ENCODE measurements around the gene TMPRSS4. TPM values are rescaled to one million over a fixed set of nuclear protein-coding genes. Genes with fewer than 3 reads are reported as not detected.

Gene TMPRSS4, protein sequence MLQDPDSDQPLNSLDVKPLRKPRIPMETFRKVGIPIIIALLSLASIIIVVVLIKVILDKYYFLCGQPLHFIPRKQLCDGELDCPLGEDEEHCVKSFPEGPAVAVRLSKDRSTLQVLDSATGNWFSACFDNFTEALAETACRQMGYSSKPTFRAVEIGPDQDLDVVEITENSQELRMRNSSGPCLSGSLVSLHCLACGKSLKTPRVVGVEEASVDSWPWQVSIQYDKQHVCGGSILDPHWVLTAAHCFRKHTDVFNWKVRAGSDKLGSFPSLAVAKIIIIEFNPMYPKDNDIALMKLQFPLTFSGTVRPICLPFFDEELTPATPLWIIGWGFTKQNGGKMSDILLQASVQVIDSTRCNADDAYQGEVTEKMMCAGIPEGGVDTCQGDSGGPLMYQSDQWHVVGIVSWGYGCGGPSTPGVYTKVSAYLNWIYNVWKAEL
- not detected in 2 replicates for total RNA-seq (2012; rRNA removed)
- polyA plus RNA-seq (2012; rRNA removed): not detected in 2 replicates
- not detected in 2 replicates for polyA plus RNA-seq (2012; cell fraction: cytosol; rRNA removed)
- not detected in 2 replicates for polyA plus RNA-seq (2012; cell fraction: nucleus; rRNA removed; ENCODE audit: low replicate concordance)
- not detected for Bru-seq, nascent RNA
- not detected for BruChase-seq, experiment 1, labeled RNA remaining after a 6-hour chase
- not detected for BruChase-seq, experiment 2, labeled RNA remaining after a 2-hour chase
- long read RNA-seq: 0 reads

DNA sequence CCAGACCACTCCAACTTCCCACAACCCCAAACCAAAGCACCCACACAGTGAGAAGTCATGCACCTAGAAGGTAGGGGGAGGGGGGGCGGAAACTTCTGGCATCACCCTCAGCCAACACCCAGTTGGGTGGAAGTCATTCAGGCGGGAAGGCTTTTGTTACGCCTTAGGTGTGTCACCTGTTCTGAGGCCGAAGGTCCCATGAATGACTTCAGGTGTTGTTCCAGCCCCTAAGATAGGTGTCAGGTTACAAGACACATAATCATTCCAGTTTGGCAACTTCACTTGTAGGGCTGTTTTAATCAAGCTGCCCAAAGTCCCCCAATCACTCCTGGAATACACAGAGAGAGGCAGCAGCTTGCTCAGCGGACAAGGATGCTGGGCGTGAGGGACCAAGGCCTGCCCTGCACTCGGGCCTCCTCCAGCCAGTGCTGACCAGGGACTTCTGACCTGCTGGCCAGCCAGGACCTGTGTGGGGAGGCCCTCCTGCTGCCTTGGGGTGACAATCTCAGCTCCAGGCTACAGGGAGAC is at the start of gene TMPRSS4:
TMPRSS4 (plus strand) TSS at position 325 of the 528 bp plus-strand sequence. CDS start 225 bp downstream, outside the sequence.
- H4K8ac ChIP-seq (ENCODE audit: low read depth in 2 of 2, low read length in 2 of 2): no peak within 1 kb of the TSS
- H3K18ac ChIP-seq (ENCODE audit: low read depth, low read length): no peak within 1 kb of the TSS
- peaks cover 5% of the 10 kb centered on the region for H3K27me3 ChIP-seq (ENCODE audit: control insufficient read depth, insufficient read depth, low read length)
- no peak within 1 kb of the TSS for H3K27ac ChIP-seq (ENCODE audit: insufficient read depth, low read length)
- ATAC-seq (ENCODE audit: low read depth) (no peak), DNase-seq (no peak)
- H4K20me1 ChIP-seq (ENCODE audit: insufficient read depth, low read length): no peaks in the 10 kb centered on the region
- no peak within 1 kb of the TSS for H2AFZ ChIP-seq (replicated peaks; ENCODE audit: low read length, poor library complexity)
- no peaks in the 10 kb centered on the region for H3K9me1 ChIP-seq (ENCODE audit: insufficient read depth, low read length)
- in situ Hi-C loops (cut with MboI; ENCODE audit: low sequenced_read_pairs): no loop called here
- no CpG with 5 or more reads among the region's 7 CpGs for WGBS, 2 experiments (ENCODE audit: extremely low coverage in 2 of 2, insufficient read length in 1 of 2)
- ChIA-PET POLR2A (ENCODE audit: unreplicated experiment) (no interaction called here), CTCF (interaction anchor here (1.3 kb wide), 1 partner anchor 23 kb away, joined by 3 read pairs; no protein-coding TSS in a partner anchor)
- no peak within 1 kb of the TSS for H2AK9ac ChIP-seq (replicated peaks; ENCODE audit: low read depth, low read length, poor library complexity)
- H3K9me3 ChIP-seq (ENCODE audit: control insufficient read depth, insufficient read depth, low read length): no peaks in the 10 kb centered on the region
- H3K14ac ChIP-seq (replicated peaks; ENCODE audit: low read depth, low read length): no peak within 1 kb of the TSS
- H3K9ac ChIP-seq (ENCODE audit: low read depth, low read length): no peak within 1 kb of the TSS
- H3K23ac ChIP-seq (ENCODE audit: low read depth, low read length): no peak within 1 kb of the TSS
- no peak within 1 kb of the TSS for H4K91ac ChIP-seq (ENCODE audit: insufficient read depth, low read depth, low read length)
- no peak within 1 kb of the TSS for H3K4me3 ChIP-seq (ENCODE audit: insufficient read depth, low read depth, low read length)
- BruUV-seq (replicated peaks): no TSS peak
- no peak within 1 kb of the TSS for H3K4ac ChIP-seq (ENCODE audit: low read depth, low read length)
- H3K36me3 ChIP-seq (ENCODE audit: control insufficient read depth, insufficient read depth, low read length): no peaks in the 10 kb centered on the region
- H2BK120ac ChIP-seq (ENCODE audit: low read depth, low read length): no peak within 1 kb of the TSS
- no peak within 1 kb of the TSS for H3K4me2 ChIP-seq (ENCODE audit: low read depth, low read length)
- no peak within 1 kb of the TSS for H2BK15ac ChIP-seq (ENCODE audit: low read depth, low read length)
- no peak within 1 kb of the TSS for H3K56ac ChIP-seq (ENCODE audit: extremely low read depth, insufficient read depth, low read length)
- H3K79me1 ChIP-seq (ENCODE audit: low read depth in 1 of 2, low read length in 2 of 2): no peaks in the 10 kb centered on the region
- H4K5ac ChIP-seq (ENCODE audit: low read depth, low read length): no peak within 1 kb of the TSS
- no peak within 1 kb of the TSS for H2BK20ac ChIP-seq (ENCODE audit: low read depth, low read length)
- H3K4me1 ChIP-seq (ENCODE audit: control insufficient read depth, insufficient read depth, low read length): no peaks in the 10 kb centered on the region
- H2BK5ac ChIP-seq (ENCODE audit: low read depth, low read length, poor library complexity, severe bottlenecking): no peak within 1 kb of the TSS
- dilution Hi-C loops (cut with HindIII; ENCODE audit: low sequenced_read_pairs, unreplicated experiment): no loop called here
- H2AK5ac ChIP-seq (ENCODE audit: low read depth, low read length): no peak within 1 kb of the TSS
- intact Hi-C loops (cut with micrococcal nuclease): no loop called here
- TF ChIP-seq NFE2L2 (IDR thresholded peaks at IDR 0.05; ENCODE audit: low read depth, low read length): no peak
- TF ChIP-seq RAD21 (IDR thresholded peaks at IDR 0.05; ENCODE audit: low read length): no peak
- TF ChIP-seq, protein P1, sequence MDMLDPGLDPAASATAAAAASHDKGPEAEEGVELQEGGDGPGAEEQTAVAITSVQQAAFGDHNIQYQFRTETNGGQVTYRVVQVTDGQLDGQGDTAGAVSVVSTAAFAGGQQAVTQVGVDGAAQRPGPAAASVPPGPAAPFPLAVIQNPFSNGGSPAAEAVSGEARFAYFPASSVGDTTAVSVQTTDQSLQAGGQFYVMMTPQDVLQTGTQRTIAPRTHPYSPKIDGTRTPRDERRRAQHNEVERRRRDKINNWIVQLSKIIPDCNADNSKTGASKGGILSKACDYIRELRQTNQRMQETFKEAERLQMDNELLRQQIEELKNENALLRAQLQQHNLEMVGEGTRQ (IDR thresholded peaks at IDR 0.05; ENCODE audit: low read depth, low read length): no peak
- TF ChIP-seq RFX5 (IDR thresholded peaks at IDR 0.05; ENCODE audit: low read depth, low read length): no peak
- no peak for TF ChIP-seq SMC3 (IDR thresholded peaks at IDR 0.05; ENCODE audit: low read depth, low read length)
- TF ChIP-seq MXI1 (IDR thresholded peaks at IDR 0.05; ENCODE audit: borderline replicate concordance, low read depth, low read length): no peak
- no peak for TF ChIP-seq RCOR1 (IDR thresholded peaks at IDR 0.05; ENCODE audit: insufficient replicate concordance, low read length)
- TF ChIP-seq, protein P2, sequence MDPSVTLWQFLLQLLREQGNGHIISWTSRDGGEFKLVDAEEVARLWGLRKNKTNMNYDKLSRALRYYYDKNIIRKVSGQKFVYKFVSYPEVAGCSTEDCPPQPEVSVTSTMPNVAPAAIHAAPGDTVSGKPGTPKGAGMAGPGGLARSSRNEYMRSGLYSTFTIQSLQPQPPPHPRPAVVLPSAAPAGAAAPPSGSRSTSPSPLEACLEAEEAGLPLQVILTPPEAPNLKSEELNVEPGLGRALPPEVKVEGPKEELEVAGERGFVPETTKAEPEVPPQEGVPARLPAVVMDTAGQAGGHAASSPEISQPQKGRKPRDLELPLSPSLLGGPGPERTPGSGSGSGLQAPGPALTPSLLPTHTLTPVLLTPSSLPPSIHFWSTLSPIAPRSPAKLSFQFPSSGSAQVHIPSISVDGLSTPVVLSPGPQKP (IDR thresholded peaks at IDR 0.05; ENCODE audit: borderline replicate concordance, low read depth, low read length): no peak
- TF ChIP-seq MAZ (IDR thresholded peaks at IDR 0.05; ENCODE audit: borderline replicate concordance, low read depth, low read length): no peak
- no peak for TF ChIP-seq POLR2A (IDR thresholded peaks at IDR 0.05; ENCODE audit: low read depth, low read length)
- no peak for TF ChIP-seq MAFK (IDR thresholded peaks at IDR 0.05; ENCODE audit: low read depth, low read length)
- TF ChIP-seq CEBPB (IDR thresholded peaks at IDR 0.05; ENCODE audit: low read depth, low read length): no peak
- no peak for TF ChIP-seq FOS (IDR thresholded peaks at IDR 0.05; ENCODE audit: low read depth, low read length)

Data from IMR-90 (cell line).